ENCODE measurements around the gene SLC35F1. TPM values are rescaled to one million over a fixed set of nuclear protein-coding genes. Genes with fewer than 3 reads are reported as not detected.

The SLC35F1 gene
- total RNA-seq, 1 donor from 2014 or later: 22.4 TPM

DNA sequence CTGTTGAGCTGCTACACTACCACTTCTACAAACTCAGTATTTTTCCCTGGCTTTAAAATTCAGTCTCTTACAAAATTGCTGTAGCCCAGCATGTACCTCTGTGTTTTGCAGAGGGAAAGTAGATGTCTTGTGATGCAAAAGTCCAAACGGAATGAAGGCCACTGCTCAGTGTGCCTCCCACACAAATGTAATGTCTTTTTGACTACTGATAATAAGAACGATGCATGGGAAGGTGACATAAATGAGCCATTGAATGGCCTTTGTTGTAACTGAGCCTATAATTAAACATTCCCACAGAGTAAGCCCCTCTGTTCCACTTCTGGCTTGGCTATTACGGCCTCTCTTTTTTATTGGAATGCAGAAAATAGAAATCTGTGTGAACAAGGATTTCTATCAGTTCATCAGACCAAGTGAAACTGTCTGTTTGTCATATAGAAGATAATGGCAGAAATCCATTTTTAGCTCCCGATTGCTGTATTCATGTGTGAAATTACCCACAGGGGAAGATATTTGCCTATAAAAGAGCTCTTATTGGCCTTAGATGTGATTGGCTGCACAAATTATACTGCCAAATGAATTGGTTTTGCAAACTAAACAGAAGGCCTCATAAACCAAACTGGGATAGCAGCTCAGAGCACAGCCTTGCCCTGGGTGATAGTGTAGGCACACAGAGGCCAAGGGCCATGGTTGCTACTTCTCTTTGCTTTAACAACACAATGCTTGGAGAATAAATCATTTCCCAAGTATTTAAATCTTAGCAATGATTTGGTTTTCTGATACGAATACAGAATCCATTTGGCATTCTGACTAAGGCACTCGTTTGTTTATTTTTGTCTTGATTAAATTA is 399.6 kb downstream of the SLC35F1 start:
- peaks cover 2% of the 10 kb centered on the region for H3K9me3 Mint-ChIP-seq (ENCODE audit: unreplicated experiment)
- H3K4me1 Mint-ChIP-seq (ENCODE audit: low read depth, unreplicated experiment): peaks cover 8% of the 10 kb centered on the region
- peak overlapping the region; percentile 16 for H3K27ac Mint-ChIP-seq (ENCODE audit: unreplicated experiment)
- TF ChIP-seq CTCF (IDR thresholded peaks at IDR 0.05; ENCODE audit: partially characterized antibody, unreplicated experiment): no peak
- no peak for DNase-seq
- H3K27me3 Mint-ChIP-seq (ENCODE audit: unreplicated experiment): no peaks in the 10 kb centered on the region
- no peaks in the 10 kb centered on the region for H3K36me3 Mint-ChIP-seq (ENCODE audit: unreplicated experiment)
- H3K4me3 Mint-ChIP-seq (ENCODE audit: unreplicated experiment): no peak overlapping the region

DNA sequence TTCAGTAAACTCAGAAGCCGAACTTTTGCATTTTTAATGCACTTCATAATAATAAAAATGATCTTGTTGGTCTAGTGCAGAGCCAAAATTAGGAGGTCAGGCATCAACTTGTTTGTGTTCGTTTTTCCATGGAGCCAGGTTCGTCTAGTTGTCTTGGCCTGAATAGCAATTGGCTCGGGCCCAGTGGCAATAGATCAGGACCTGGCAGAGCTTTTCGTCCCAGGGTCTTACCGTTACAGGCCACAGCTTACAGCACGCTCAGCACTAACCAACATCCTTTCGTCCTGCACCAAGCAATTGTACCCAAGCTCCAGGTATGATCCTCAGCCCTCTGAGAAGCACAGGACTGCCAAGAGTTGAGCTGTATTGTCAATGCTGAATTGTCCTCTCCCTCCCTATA is 400.5 kb downstream of the SLC35F1 start:
- Mint-ChIP-seq H3K4me1 (ENCODE audit: low read depth, unreplicated experiment) (peaks cover 8% of the 10 kb centered on the region), H3K27me3 (ENCODE audit: unreplicated experiment) (no peaks in the 10 kb centered on the region), H3K27ac (ENCODE audit: unreplicated experiment) (no peak overlapping the region)

DNA sequence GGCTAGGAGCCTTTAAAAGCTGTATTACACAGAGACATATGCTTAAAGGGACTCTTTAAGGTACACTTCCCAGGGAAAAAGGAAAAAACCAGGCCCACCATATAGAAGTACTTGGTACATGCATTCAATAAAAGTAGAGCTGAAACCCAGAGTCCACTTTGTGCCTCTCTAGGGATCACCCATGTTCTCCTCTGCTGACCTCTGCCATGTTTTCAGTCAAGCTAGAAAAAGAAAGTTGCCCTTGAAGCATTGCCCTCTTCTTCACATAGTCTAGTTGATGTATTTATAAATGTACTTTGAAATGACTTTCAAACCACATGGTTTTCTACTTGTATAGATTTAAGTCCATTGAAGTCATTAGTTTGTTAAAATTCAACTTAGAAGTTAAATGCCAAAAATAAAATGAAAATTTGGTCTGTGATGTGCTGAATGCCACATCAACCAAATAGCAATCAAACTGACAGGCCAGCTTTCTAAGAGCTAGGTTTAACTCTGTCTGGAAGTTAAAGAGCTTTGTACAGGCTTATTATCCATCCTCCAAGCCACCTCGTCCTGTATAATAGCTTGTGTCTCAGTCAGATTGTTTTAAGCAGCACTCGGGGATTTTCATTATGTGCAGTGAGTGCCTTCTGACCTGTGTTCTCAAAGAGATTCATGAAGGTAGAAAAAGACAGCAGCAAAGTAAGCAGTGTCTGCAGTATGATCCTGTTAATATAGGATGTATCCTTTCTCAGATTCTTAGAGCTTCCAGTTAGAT is 402.5 kb downstream of the SLC35F1 start:
- H3K36me3 Mint-ChIP-seq (ENCODE audit: unreplicated experiment): no peaks in the 10 kb centered on the region
- H3K4me3 Mint-ChIP-seq (ENCODE audit: unreplicated experiment): no peak overlapping the region
- no peak overlapping the region for H3K27ac Mint-ChIP-seq (ENCODE audit: unreplicated experiment)
- TF ChIP-seq CTCF (IDR thresholded peaks at IDR 0.05; ENCODE audit: partially characterized antibody, unreplicated experiment): no peak
- peaks cover 8% of the 10 kb centered on the region for H3K4me1 Mint-ChIP-seq (ENCODE audit: low read depth, unreplicated experiment)
- DNase-seq: no peak
- H3K9me3 Mint-ChIP-seq (ENCODE audit: unreplicated experiment): peaks cover 2% of the 10 kb centered on the region
- no peaks in the 10 kb centered on the region for H3K27me3 Mint-ChIP-seq (ENCODE audit: unreplicated experiment)

More for the DNA sequence above, 400.5 kb downstream of the SLC35F1 start:
- TF ChIP-seq CTCF (IDR thresholded peaks at IDR 0.05; ENCODE audit: partially characterized antibody, unreplicated experiment): no peak
- Mint-ChIP-seq H3K36me3 (ENCODE audit: unreplicated experiment) (no peaks in the 10 kb centered on the region), H3K9me3 (ENCODE audit: unreplicated experiment) (peaks cover 2% of the 10 kb centered on the region), H3K4me3 (ENCODE audit: unreplicated experiment) (no peak overlapping the region)
- DNase-seq: no peak

GRCh38 chr6:118313208-118313607 is 406.1 kb downstream of the SLC35F1 start:
- Mint-ChIP-seq H3K4me3 (ENCODE audit: unreplicated experiment) (no peak overlapping the region), H3K27me3 (ENCODE audit: unreplicated experiment) (no peaks in the 10 kb centered on the region), H3K36me3 (ENCODE audit: unreplicated experiment) (no peaks in the 10 kb centered on the region), H3K9me3 (ENCODE audit: unreplicated experiment) (no peaks in the 10 kb centered on the region), H3K4me1 (ENCODE audit: low read depth, unreplicated experiment) (peaks cover 11% of the 10 kb centered on the region), H3K27ac (ENCODE audit: unreplicated experiment) (no peak overlapping the region)
- no peak for DNase-seq
- TF ChIP-seq CTCF (IDR thresholded peaks at IDR 0.05; ENCODE audit: partially characterized antibody, unreplicated experiment): no peak

DNA sequence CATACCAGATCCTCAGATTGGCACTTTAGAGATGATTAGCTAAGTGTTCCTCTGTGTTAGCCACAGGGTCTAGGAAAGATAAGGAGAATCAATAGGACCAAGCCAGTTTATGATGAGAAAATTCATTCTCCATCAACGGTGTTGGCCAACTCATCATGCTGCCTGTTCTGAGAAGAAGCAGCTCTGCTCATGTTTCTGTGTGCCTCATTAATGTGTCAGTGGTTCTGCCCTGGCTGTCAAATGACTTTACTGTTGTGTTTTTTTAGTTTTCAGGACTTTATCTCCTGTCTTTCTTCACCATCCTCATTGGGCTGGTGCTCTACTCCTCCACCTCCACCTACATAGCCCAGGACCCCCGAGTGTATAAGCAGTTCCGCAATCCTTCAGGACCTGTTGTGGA is 406.7 kb downstream of the SLC35F1 start:
- TF ChIP-seq CTCF (IDR thresholded peaks at IDR 0.05; ENCODE audit: partially characterized antibody, unreplicated experiment): no peak
- Mint-ChIP-seq H3K27me3 (ENCODE audit: unreplicated experiment) (no peaks in the 10 kb centered on the region), H3K9me3 (ENCODE audit: unreplicated experiment) (no peaks in the 10 kb centered on the region), H3K4me3 (ENCODE audit: unreplicated experiment) (no peak overlapping the region), H3K27ac (ENCODE audit: unreplicated experiment) (no peak overlapping the region), H3K36me3 (ENCODE audit: unreplicated experiment) (no peaks in the 10 kb centered on the region), H3K4me1 (ENCODE audit: low read depth, unreplicated experiment) (peaks cover 10% of the 10 kb centered on the region)
- DNase-seq: no peak

Measured in glutamatergic neuron (in vitro differentiated cells).